GM04503 (cell line): ENCODE measurements around the gene PPM1A.

Experiments
- DNase-seq: peaks from one replicate; pipeline ENCODE4 v3.0.0-alpha.2; 2012; ENCODE audit warnings: low read depth

Gene PPM1A

GRCh38 chr14:60248697-60249318 lies at the start of gene PPM1A:
TSS of gene PPM1A (plus strand) at chr14:60249221. CDS start at chr14:60282704, 33,483 bp downstream.
- peak; percentile 43 for DNase-seq

- DNase-seq, result no peak
These were observed 49.7 kb upstream of the PPM1A start for GRCh38 chr14:60199321-60199720.

- DNase-seq, result no peak
These were observed 44.7 kb upstream of the PPM1A start for GRCh38 chr14:60204104-60204842.

- DNase-seq, result no peak
These were observed 43.9 kb upstream of the PPM1A start for GRCh38 chr14:60204843-60205774.

GRCh38 chr14:60206249-60206670 lies 42.8 kb upstream of the PPM1A start:
- DNase-seq, result no peak

GRCh38 chr14:60206837-60207533 lies 42.0 kb upstream of the PPM1A start:
- DNase-seq, result no peak

- DNase-seq, result no peak
These were observed 38.3 kb upstream of the PPM1A start for GRCh38 chr14:60210703-60211102.

GRCh38 chr14:60211153-60211552 lies 37.9 kb upstream of the PPM1A start:
- no peak for DNase-seq

- DNase-seq, result no peak
These were observed 36.3 kb upstream of the PPM1A start for GRCh38 chr14:60212503-60213371.

- DNase-seq, result no peak
These were observed 35.0 kb upstream of the PPM1A start for GRCh38 chr14:60214003-60214402.

- no peak for DNase-seq
These were observed 34.5 kb upstream of the PPM1A start for GRCh38 chr14:60214415-60215126.

GRCh38 chr14:60215127-60215444 lies 33.9 kb upstream of the PPM1A start:
- DNase-seq, result no peak

- no peak for DNase-seq
These were observed 33.3 kb upstream of the PPM1A start for GRCh38 chr14:60215520-60216420.

- no peak for DNase-seq
These were observed 31.3 kb upstream of the PPM1A start for GRCh38 chr14:60217713-60218112.

- DNase-seq, result no peak
These were observed 28.9 kb upstream of the PPM1A start for GRCh38 chr14:60220084-60220483.

GRCh38 chr14:60220917-60221316 lies 28.1 kb upstream of the PPM1A start:
- no peak for DNase-seq

GRCh38 chr14:60221457-60221856 lies 27.6 kb upstream of the PPM1A start:
- no peak for DNase-seq

- no peak for DNase-seq
These were observed 26.2 kb upstream of the PPM1A start for GRCh38 chr14:60222820-60223219.

- no peak for DNase-seq
These were observed 23.8 kb upstream of the PPM1A start for GRCh38 chr14:60225265-60225664.
